IMR-90 (cell line): Measurements from ENCODE around the gene COIL.

Experiments used
- BHLHE40 ChIP-seq: fragments of 150-350 bp; IDR thresholded peaks from 2 replicates; pipeline ENCODE4 v1.6.1; 2016; ENCODE audit warnings: mild to moderate bottlenecking, low read depth, low read length
- CEBPB ChIP-seq: IDR thresholded peaks from 2 replicates; pipeline ENCODE4 v1.6.1; 2012; ENCODE audit warnings: low read depth, low read length, improper control_type of control experiment
- MAFK ChIP-seq: IDR thresholded peaks from 2 replicates; pipeline ENCODE4 v1.6.1; 2012; ENCODE audit warnings: low read depth, low read length, improper control_type of control experiment
- POLR2A ChIP-seq: IDR thresholded peaks from 2 replicates; pipeline ENCODE4 v1.6.1; 2012; ENCODE audit warnings: mild to moderate bottlenecking, low read depth, low read length
- RAD21 ChIP-seq: IDR thresholded peaks from 2 replicates; pipeline ENCODE4 v1.6.1; 2012; ENCODE audit warnings: low read length, improper control_type of control experiment
- SMC3 ChIP-seq: fragments of 150-350 bp; IDR thresholded peaks from 2 replicates; pipeline ENCODE4 v1.6.1; 2016; ENCODE audit warnings: low read depth, mild to moderate bottlenecking, antibody characterized with exemption, low read length, moderate library complexity
- TF ChIP-seq, protein P1 (sequence below): conservative IDR thresholded peaks from 2 replicates; pipeline ENCODE4 v1.5.1; 2012; ENCODE audit warnings: mild to moderate bottlenecking, low read depth, low read length, improper control_type of control experiment

DNA sequence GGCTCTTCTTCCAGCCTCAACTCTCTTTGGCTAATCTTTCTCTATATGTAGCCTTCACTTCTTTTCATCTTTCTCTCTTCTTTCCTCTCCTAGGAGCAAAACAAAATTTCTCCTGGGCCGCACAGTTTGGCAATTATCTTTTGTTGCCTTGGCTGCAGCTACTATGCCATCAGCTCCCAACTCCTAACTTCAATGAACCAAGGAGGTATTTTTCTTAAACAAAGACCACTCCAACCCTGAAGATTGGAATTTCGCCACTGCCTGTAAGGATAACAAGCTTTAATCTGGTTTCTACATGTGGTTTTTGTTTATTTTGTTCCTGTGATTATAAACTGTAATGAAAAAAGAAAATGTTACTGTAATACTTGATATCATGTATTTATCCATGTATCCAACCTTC is 14.8 kb upstream of the COIL start:
- TF ChIP-seq, protein P1, sequence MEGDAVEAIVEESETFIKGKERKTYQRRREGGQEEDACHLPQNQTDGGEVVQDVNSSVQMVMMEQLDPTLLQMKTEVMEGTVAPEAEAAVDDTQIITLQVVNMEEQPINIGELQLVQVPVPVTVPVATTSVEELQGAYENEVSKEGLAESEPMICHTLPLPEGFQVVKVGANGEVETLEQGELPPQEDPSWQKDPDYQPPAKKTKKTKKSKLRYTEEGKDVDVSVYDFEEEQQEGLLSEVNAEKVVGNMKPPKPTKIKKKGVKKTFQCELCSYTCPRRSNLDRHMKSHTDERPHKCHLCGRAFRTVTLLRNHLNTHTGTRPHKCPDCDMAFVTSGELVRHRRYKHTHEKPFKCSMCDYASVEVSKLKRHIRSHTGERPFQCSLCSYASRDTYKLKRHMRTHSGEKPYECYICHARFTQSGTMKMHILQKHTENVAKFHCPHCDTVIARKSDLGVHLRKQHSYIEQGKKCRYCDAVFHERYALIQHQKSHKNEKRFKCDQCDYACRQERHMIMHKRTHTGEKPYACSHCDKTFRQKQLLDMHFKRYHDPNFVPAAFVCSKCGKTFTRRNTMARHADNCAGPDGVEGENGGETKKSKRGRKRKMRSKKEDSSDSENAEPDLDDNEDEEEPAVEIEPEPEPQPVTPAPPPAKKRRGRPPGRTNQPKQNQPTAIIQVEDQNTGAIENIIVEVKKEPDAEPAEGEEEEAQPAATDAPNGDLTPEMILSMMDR: no peak
- TF ChIP-seq POLR2A (no peak), RAD21 (no peak), BHLHE40 (no peak), MAFK (no peak), SMC3 (no peak), CEBPB (no peak)
